Neuron (in vitro differentiated cells): ENCODE measurements around the gene KIF18B.

ENCODE experiments used
- H2AFZ ChIP-seq: one replicate; pipeline ENCODE4 v1.6.1; 2013; ENCODE audit warnings: low read depth, mild to moderate bottlenecking, inconsistent platforms, low read length, moderate library complexity
- H3K27me3 ChIP-seq: one replicate; pipeline ENCODE4 v1.6.1; 2013; ENCODE audit warnings: low read length; ENCODE audit not compliant: insufficient read depth
- H3K36me3 ChIP-seq: one replicate; pipeline ENCODE4 v1.6.1; 2013; ENCODE audit warnings: low read length; ENCODE audit not compliant: insufficient read depth
- H3K4me1 ChIP-seq: one replicate; pipeline ENCODE4 v1.6.1; 2013; ENCODE audit warnings: low read length; ENCODE audit not compliant: insufficient read depth
- H3K4me3 ChIP-seq: 2 replicates; pipeline ENCODE4 v1.5.1; 2013; ENCODE audit warnings: mild to moderate bottlenecking, low read length, moderate library complexity
- H3K9me3 ChIP-seq: one replicate; pipeline ENCODE4 v1.6.1; 2013; ENCODE audit warnings: low read length

Gene KIF18B

DNA sequence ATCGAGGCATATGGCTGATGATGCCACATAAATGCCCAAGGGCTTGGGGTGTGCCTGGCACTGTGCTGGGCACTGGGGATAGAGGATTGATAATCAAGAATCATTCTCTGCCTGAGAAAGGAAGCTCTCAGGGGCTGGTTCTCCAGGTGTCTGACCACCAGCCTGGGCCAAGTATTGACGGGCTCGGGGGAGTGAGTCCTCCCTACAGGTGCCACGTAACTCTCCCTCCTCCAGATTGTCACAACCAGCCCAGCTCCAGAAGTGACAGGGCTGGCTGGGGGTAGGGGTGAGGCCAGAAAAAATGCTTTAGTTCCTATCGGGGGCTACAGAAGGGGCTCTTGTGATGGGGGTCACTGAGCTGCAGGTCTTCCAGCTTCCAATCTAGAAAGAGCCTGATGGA, 31.2 kb upstream of the KIF18B start:
- Histone ChIP-seq H3K4me3 (no peak overlapping the region), H2AFZ (no peak overlapping the region), H3K36me3 (no peaks in the 10 kb centered on the region), H3K9me3 (no peaks in the 10 kb centered on the region), H3K4me1 (peaks cover 52% of the 10 kb centered on the region), H3K27me3 (peaks cover 20% of the 10 kb centered on the region)

- Histone ChIP-seq H3K4me1 (peaks cover 52% of the 10 kb centered on the region), H2AFZ (no peak overlapping the region), H3K36me3 (no peaks in the 10 kb centered on the region), H3K4me3 (no peak overlapping the region), H3K27me3 (peaks cover 23% of the 10 kb centered on the region), H3K9me3 (no peaks in the 10 kb centered on the region)
Measured at GRCh38 chr17:44977814-44978550, 30.4 kb upstream of the KIF18B start.

DNA sequence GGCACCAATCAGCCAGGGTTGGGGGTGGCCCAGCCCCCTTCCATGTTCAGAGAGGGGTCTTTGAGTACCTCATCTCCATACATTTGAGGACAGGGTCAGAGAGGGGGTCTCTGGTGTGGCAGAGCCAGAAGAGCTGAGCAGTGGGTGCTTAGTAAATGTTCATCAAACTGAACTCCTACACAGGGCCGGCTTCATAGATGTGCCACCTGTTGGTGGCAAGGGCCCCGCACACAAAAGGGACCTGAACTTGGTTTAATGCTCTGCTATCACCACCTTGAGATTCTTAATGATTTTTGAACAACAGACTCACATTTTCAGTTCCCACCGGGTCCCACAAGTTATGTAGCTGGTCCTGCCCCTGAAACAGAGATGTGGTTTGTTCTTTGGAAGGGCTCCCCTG, 29.5 kb upstream of the KIF18B start:
- no peak overlapping the region for H3K4me3 ChIP-seq
- H2AFZ ChIP-seq = no peak overlapping the region
- peaks cover 52% of the 10 kb centered on the region for H3K4me1 ChIP-seq
- H3K27me3 ChIP-seq = peaks cover 29% of the 10 kb centered on the region
- H3K36me3 ChIP-seq = no peaks in the 10 kb centered on the region
- H3K9me3 ChIP-seq = no peaks in the 10 kb centered on the region

GRCh38 chr17:44976206-44976605, 28.6 kb upstream of the KIF18B start:
- peaks cover 48% of the 10 kb centered on the region for H3K4me1 ChIP-seq
- no peaks in the 10 kb centered on the region for H3K36me3 ChIP-seq
- H3K4me3 ChIP-seq = no peak overlapping the region
- H2AFZ ChIP-seq = no peak overlapping the region
- peaks cover 36% of the 10 kb centered on the region for H3K27me3 ChIP-seq
- H3K9me3 ChIP-seq = peaks cover 2% of the 10 kb centered on the region

DNA sequence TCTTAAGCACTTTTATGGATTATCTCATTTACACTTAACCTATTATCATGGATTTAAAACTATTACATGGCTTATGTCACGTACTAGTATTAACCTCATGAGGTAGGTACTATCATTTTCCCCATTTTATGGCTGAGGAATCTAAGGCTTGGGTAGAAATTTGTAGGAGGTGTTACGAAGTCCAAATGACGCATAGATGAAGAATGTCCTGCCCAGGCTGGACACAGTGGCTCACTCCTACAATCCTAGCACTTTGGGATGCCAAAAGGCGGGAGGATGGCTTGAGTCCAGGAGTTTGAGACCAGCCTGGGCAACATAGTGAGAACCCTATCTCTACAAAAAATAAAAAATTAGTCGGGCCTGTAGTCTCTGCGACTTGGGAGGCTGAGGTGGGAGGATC, 25.4 kb upstream of the KIF18B start:
- Histone ChIP-seq H3K4me1 (peaks cover 36% of the 10 kb centered on the region), H3K4me3 (no peak overlapping the region), H3K27me3 (peaks cover 61% of the 10 kb centered on the region), H2AFZ (no peak overlapping the region), H3K9me3 (peaks cover 2% of the 10 kb centered on the region), H3K36me3 (no peaks in the 10 kb centered on the region)

DNA sequence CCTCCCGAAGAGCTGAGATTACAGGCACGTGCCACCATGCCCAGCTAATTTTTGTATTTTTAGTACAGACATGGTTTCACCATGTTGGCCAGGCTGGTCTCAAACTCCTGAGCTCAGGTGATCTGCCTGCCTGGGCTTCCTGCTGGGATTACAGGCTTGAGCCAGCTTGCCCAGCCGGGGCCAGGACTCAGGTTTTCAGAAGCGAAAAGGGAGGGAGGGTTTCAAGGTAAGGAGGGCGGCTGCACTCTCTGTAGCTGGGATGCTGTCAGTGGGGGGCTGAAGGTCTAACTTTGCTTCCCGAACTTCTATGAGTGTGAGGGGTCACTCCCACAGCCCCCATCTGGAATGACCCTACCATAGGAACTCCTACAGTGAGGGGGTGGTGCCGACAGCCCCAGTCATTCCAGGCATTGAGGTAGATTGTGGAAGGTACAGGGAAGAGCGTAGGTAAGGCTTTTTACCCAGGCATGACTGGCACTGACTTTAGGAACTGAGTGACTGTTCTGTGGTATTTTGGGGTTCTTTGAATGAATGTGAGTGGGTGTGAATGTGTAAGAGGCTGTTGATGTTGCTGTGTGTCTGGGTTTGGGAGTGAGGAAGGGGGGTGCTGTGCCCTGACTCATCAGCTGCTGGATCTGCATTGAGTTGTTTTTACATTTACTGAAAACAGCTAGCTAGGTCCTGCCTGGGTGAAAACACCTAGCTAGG, 24.4 kb upstream of the KIF18B start:
- Histone ChIP-seq H3K4me1 (peaks cover 28% of the 10 kb centered on the region), H2AFZ (no peak overlapping the region), H3K36me3 (no peaks in the 10 kb centered on the region), H3K9me3 (peaks cover 2% of the 10 kb centered on the region), H3K27me3 (peaks cover 58% of the 10 kb centered on the region), H3K4me3 (no peak overlapping the region)

GRCh38 chr17:44970136-44970741, 22.7 kb upstream of the KIF18B start:
- Histone ChIP-seq H3K9me3 (peaks cover 2% of the 10 kb centered on the region), H3K27me3 (peaks cover 68% of the 10 kb centered on the region), H3K36me3 (no peaks in the 10 kb centered on the region), H2AFZ (peak overlapping the region; percentile 74), H3K4me3 (peak overlapping the region; percentile 33), H3K4me1 (peaks cover 15% of the 10 kb centered on the region)

- Histone ChIP-seq H2AFZ (peak overlapping the region; percentile 67), H3K9me3 (peaks cover 2% of the 10 kb centered on the region), H3K4me3 (peak overlapping the region; percentile 72), H3K27me3 (peaks cover 66% of the 10 kb centered on the region), H3K36me3 (no peaks in the 10 kb centered on the region), H3K4me1 (peaks cover 15% of the 10 kb centered on the region)
Measured at GRCh38 chr17:44969144-44969780, 21.7 kb upstream of the KIF18B start.

DNA sequence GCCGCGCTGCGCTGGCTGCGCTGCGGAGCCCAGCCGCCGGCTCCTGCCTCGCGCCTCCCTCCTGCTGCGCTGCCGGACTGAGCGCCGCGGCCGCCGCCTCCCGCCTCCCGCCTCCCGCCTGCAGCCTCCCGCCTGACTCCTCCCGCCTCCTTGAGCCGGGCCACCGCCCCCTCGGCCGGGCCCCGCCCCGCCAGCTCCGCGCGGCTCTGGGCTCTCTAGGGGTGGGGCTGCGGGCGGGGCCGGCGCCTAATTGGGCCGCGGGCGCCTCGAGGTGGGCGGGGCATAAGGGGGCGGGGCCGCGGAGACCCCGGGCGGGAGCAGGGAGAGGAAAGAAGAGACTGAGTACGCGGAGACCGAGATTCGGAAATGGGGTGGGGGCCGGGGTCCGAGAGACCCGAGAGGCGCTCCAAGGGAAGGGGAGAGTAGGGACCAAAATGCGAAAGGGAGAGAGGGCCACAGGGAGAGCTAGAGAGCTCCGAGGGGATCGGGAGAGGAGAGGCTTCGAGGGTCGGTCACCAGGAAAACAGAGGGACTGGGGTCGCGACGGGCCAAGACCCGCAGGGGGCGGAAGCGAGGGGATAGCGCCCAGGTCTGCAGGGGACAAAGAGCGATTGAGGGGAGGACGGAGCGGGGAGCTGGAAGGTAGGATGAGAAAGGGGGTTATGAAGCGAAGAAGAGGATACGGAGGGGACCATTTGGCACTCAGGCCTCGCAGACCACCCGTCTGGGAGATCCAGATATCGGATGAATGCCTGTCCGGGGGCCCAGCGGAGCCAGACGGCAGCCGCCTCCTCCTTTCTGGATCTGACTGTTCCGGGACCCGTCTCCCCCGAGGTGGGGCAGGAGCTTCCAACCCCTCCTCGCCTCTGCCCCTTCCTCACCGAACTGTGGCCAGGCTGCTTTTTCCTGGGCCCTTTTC, 20.9 kb upstream of the KIF18B start, which contains the start of gene C1QL1:
TSS of gene C1QL1 (minus strand) at position 79 of the 919 bp plus-strand sequence. CDS start 255 bp downstream, outside the sequence.
- Histone ChIP-seq H3K4me3 (peak within 1 kb of the TSS; percentile 72), H3K9me3 (peaks cover 2% of the 10 kb centered on the region), H3K27me3 (peaks cover 67% of the 10 kb centered on the region), H3K4me1 (peaks cover 15% of the 10 kb centered on the region), H3K36me3 (no peaks in the 10 kb centered on the region), H2AFZ (peak within 1 kb of the TSS; percentile 67)

DNA sequence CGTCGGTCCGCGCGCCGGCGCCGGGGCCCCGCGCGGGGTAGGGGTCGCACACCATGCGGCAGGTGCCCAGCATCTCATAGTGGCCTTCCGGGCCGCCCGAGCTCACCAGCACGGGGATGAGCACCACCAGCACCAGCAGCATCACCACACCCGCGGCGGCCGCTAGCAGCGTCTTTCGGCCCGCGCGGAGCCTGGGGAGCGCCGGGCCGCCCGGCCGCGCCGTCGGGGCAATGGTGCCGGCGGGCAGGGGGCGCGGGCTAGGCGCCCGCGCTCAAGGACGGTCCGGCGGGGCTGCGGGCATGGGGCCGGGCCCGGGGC, 20.3 kb upstream of the KIF18B start:
- Histone ChIP-seq H2AFZ (peak overlapping the region; percentile 38), H3K4me3 (peak overlapping the region; percentile 22), H3K4me1 (peaks cover 15% of the 10 kb centered on the region), H3K36me3 (no peaks in the 10 kb centered on the region), H3K9me3 (peaks cover 2% of the 10 kb centered on the region), H3K27me3 (peaks cover 65% of the 10 kb centered on the region)

- H3K4me3 ChIP-seq = peak overlapping the region; percentile 22
Measured at GRCh38 chr17:44967026-44967906, 19.7 kb upstream of the KIF18B start.

More at GRCh38 chr17:44967026-44967906, 19.7 kb upstream of the KIF18B start:
- peaks cover 2% of the 10 kb centered on the region for H3K9me3 ChIP-seq
- H3K27me3 ChIP-seq = peaks cover 63% of the 10 kb centered on the region
- H2AFZ ChIP-seq = peak overlapping the region; percentile 38
- H3K4me1 ChIP-seq = peaks cover 15% of the 10 kb centered on the region
- H3K36me3 ChIP-seq = no peaks in the 10 kb centered on the region
